ENCODE results near the gene TTC22. TPM values are rescaled to one million over a fixed set of nuclear protein-coding genes. Genes with fewer than 3 reads are reported as not detected.

The TTC22 gene
- total RNA-seq, 1 experiment from 2014 or later = not detected

- no peak overlapping the region for H3K4me3 ChIP-seq
- no peak for DNase-seq (ENCODE audit: low read depth in 1 of 2, low spot score in 2 of 2)
- H3K27me3 ChIP-seq (replicated peaks) = peaks cover 27% of the 10 kb centered on the region
- H3K27ac ChIP-seq = no peak overlapping the region
- peaks cover 9% of the 10 kb centered on the region; the same call in 1 of the 2 replicates for H3K9me3 ChIP-seq (replicated peaks)
- peaks cover under 1% of the 10 kb centered on the region; the same call in 1 of the 2 replicates for H3K4me1 ChIP-seq (replicated peaks)
- H3K36me3 ChIP-seq = no peaks in the 10 kb centered on the region
Observed at GRCh38 chr1:54795841-54796468, 5.2 kb downstream of the TTC22 start.

GRCh38 chr1:54795356-54795665 is 5.8 kb downstream of the TTC22 start:
- H3K27me3 ChIP-seq (replicated peaks) = peaks cover 20% of the 10 kb centered on the region
- H3K4me1 ChIP-seq (replicated peaks) = no peaks in the 10 kb centered on the region
- H3K9me3 ChIP-seq (replicated peaks) = peaks cover 9% of the 10 kb centered on the region; the same call in 1 of the 2 replicates
- no peak overlapping the region for H3K27ac ChIP-seq
- no peaks in the 10 kb centered on the region for H3K36me3 ChIP-seq
- no peak for DNase-seq (ENCODE audit: low read depth in 1 of 2, low spot score in 2 of 2)
- no peak overlapping the region for H3K4me3 ChIP-seq

GRCh38 chr1:54794451-54795355 is 6.4 kb downstream of the TTC22 start:
- Histone ChIP-seq H3K27ac (no peak overlapping the region), H3K36me3 (no peaks in the 10 kb centered on the region), H3K4me1 (replicated peaks) (no peaks in the 10 kb centered on the region), H3K27me3 (replicated peaks) (peaks cover 18% of the 10 kb centered on the region), H3K4me3 (no peak overlapping the region), H3K9me3 (replicated peaks) (peaks cover 9% of the 10 kb centered on the region; the same call in 1 of the 2 replicates)
- no peak for DNase-seq (ENCODE audit: low read depth in 1 of 2, low spot score in 2 of 2)

- Histone ChIP-seq H3K27me3 (replicated peaks) (0 out of 2 replicates have a peak, but pooled peaks cover 7% of the 10 kb centered on the region), H3K4me1 (replicated peaks) (no peaks in the 10 kb centered on the region), H3K4me3 (no peak overlapping the region), H3K36me3 (no peaks in the 10 kb centered on the region), H3K27ac (no peak overlapping the region), H3K9me3 (replicated peaks) (peaks cover 9% of the 10 kb centered on the region; the same call in 1 of the 2 replicates)
- DNase-seq (ENCODE audit: low read depth in 1 of 2, low spot score in 2 of 2) = no peak
Observed at GRCh38 chr1:54792686-54793282, 8.3 kb downstream of the TTC22 start.

- no peak for DNase-seq (ENCODE audit: low read depth in 1 of 2, low spot score in 2 of 2)
- Histone ChIP-seq H3K4me1 (replicated peaks) (no peaks in the 10 kb centered on the region), H3K4me3 (no peak overlapping the region), H3K27ac (no peak overlapping the region), H3K36me3 (no peaks in the 10 kb centered on the region), H3K27me3 (replicated peaks) (peaks cover 11% of the 10 kb centered on the region; the same call in 1 of the 2 replicates), H3K9me3 (replicated peaks) (peaks cover 9% of the 10 kb centered on the region; the same call in 1 of the 2 replicates)
Observed at GRCh38 chr1:54791880-54792522, 9.1 kb downstream of the TTC22 start.

GRCh38 chr1:54788459-54788858 is 12.7 kb downstream of the TTC22 start:
- Histone ChIP-seq H3K36me3 (no peaks in the 10 kb centered on the region), H3K27me3 (replicated peaks) (peaks cover 23% of the 10 kb centered on the region), H3K27ac (no peak overlapping the region), H3K4me3 (no peak overlapping the region), H3K4me1 (replicated peaks) (no peaks in the 10 kb centered on the region), H3K9me3 (replicated peaks) (peaks cover 9% of the 10 kb centered on the region; the same call in 1 of the 2 replicates)
- no peak for DNase-seq (ENCODE audit: low read depth in 1 of 2, low spot score in 2 of 2)

GRCh38 chr1:54787604-54788003 is 13.5 kb downstream of the TTC22 start:
- Histone ChIP-seq H3K27me3 (replicated peaks) (peaks cover 28% of the 10 kb centered on the region), H3K36me3 (no peaks in the 10 kb centered on the region), H3K4me1 (replicated peaks) (no peaks in the 10 kb centered on the region), H3K9me3 (replicated peaks) (peaks cover 9% of the 10 kb centered on the region; the same call in 1 of the 2 replicates), H3K4me3 (no peak overlapping the region), H3K27ac (no peak overlapping the region)
- DNase-seq (ENCODE audit: low read depth in 1 of 2, low spot score in 2 of 2) = no peak

- H3K27ac ChIP-seq = no peak overlapping the region
- H3K9me3 ChIP-seq (replicated peaks) = peaks cover 3% of the 10 kb centered on the region; the same call in 1 of the 2 replicates
- peaks cover 36% of the 10 kb centered on the region for H3K27me3 ChIP-seq (replicated peaks)
- no peak for DNase-seq (ENCODE audit: low read depth in 1 of 2, low spot score in 2 of 2)
- H3K36me3 ChIP-seq = no peaks in the 10 kb centered on the region
- H3K4me3 ChIP-seq = no peak overlapping the region
- no peaks in the 10 kb centered on the region for H3K4me1 ChIP-seq (replicated peaks)
Observed at GRCh38 chr1:54786778-54787177, 14.3 kb downstream of the TTC22 start.

- no peak for DNase-seq (ENCODE audit: low read depth in 1 of 2, low spot score in 2 of 2)
- Histone ChIP-seq H3K27me3 (replicated peaks) (peaks cover 49% of the 10 kb centered on the region), H3K27ac (no peak overlapping the region), H3K4me3 (no peak overlapping the region), H3K4me1 (replicated peaks) (no peaks in the 10 kb centered on the region), H3K36me3 (no peaks in the 10 kb centered on the region), H3K9me3 (replicated peaks) (no peaks in the 10 kb centered on the region)
Observed at GRCh38 chr1:54784066-54784465, 17.1 kb downstream of the TTC22 start.

GRCh38 chr1:54782588-54782987 is 18.5 kb downstream of the TTC22 start:
- H3K27ac ChIP-seq = no peak overlapping the region
- no peaks in the 10 kb centered on the region for H3K4me1 ChIP-seq (replicated peaks)
- H3K9me3 ChIP-seq (replicated peaks) = no peaks in the 10 kb centered on the region
- H3K4me3 ChIP-seq = no peak overlapping the region
- H3K36me3 ChIP-seq = no peaks in the 10 kb centered on the region
- no peak for DNase-seq (ENCODE audit: low read depth in 1 of 2, low spot score in 2 of 2)
- peaks cover 49% of the 10 kb centered on the region for H3K27me3 ChIP-seq (replicated peaks)

GRCh38 chr1:54782156-54782555 is 19.0 kb downstream of the TTC22 start:
- Histone ChIP-seq H3K27me3 (replicated peaks) (peaks cover 46% of the 10 kb centered on the region), H3K9me3 (replicated peaks) (no peaks in the 10 kb centered on the region), H3K27ac (no peak overlapping the region), H3K4me3 (no peak overlapping the region), H3K4me1 (replicated peaks) (no peaks in the 10 kb centered on the region), H3K36me3 (no peaks in the 10 kb centered on the region)
- DNase-seq (ENCODE audit: low read depth in 1 of 2, low spot score in 2 of 2) = no peak

- Histone ChIP-seq H3K4me3 (no peak overlapping the region), H3K36me3 (no peaks in the 10 kb centered on the region), H3K9me3 (replicated peaks) (no peaks in the 10 kb centered on the region), H3K27ac (no peak overlapping the region), H3K4me1 (replicated peaks) (no peaks in the 10 kb centered on the region), H3K27me3 (replicated peaks) (peaks cover 44% of the 10 kb centered on the region)
- DNase-seq (ENCODE audit: low read depth in 1 of 2, low spot score in 2 of 2) = no peak
Observed at GRCh38 chr1:54781023-54781723, 19.9 kb downstream of the TTC22 start.

GRCh38 chr1:54777431-54777830 is 23.7 kb downstream of the TTC22 start:
- H3K27me3 ChIP-seq (replicated peaks) = peaks cover 19% of the 10 kb centered on the region; the same call in 1 of the 2 replicates
- no peak overlapping the region for H3K27ac ChIP-seq
- H3K4me1 ChIP-seq (replicated peaks) = no peaks in the 10 kb centered on the region; the same call in 1 of the 2 replicates
- no peak overlapping the region for H3K4me3 ChIP-seq
- no peaks in the 10 kb centered on the region for H3K36me3 ChIP-seq
- no peak for DNase-seq (ENCODE audit: low read depth in 1 of 2, low spot score in 2 of 2)
- H3K9me3 ChIP-seq (replicated peaks) = no peaks in the 10 kb centered on the region

Measured in SJSA1 (cell line).